Kidney (tissue), 14 donors: ENCODE results near the gene HSD17B4. TPM values are rescaled to one million over a fixed set of nuclear protein-coding genes. Genes with fewer than 3 reads are reported as not detected.
"Not testable (repeated sequence)": the region's sequence is repeated elsewhere in the genome, so short reads cannot be mapped to it uniquely, and the experiment has no call there.

Experiments used
- DNase-seq, 5 donors: peaks; one replicate each; pipeline ENCODE4 v3.0.0-alpha.2; 2013 to 2020
- FAIRE-seq: peaks from 2 replicates; lab custom pipeline; 2012; peaks lifted over from hg19 to GRCh38; lab: Jason Lieb, UNC
- H3K27ac ChIP-seq, 2 donors: one replicate each; pipeline ENCODE4 v1.7.0; 2013; ENCODE audit warnings: low read depth in 2 of 2, low read length in 2 of 2, inconsistent platforms in 1 of 2
- H3K27me3 ChIP-seq: one replicate; pipeline ENCODE4 v1.7.1; 2013; ENCODE audit warnings: low read length, inconsistent platforms; ENCODE audit not compliant: control insufficient read depth, insufficient read depth
- H3K36me3 ChIP-seq, 3 donors: one replicate each; pipeline versions ENCODE4 v1.7.0 to v1.7.1; 2013; ENCODE audit warnings: low read length in 3 of 3, control low read depth in 1 of 3, inconsistent platforms in 1 of 3; ENCODE audit not compliant: insufficient read depth in 3 of 3, control insufficient read depth in 2 of 3
- H3K4me1 ChIP-seq, 3 donors: one replicate each; pipeline versions ENCODE4 v1.7.0 to v1.7.1; 2013; ENCODE audit warnings: low read length in 3 of 3, inconsistent platforms in 1 of 3, low read depth in 1 of 3; ENCODE audit not compliant: control insufficient read depth in 2 of 3, insufficient read depth in 2 of 3
- H3K4me3 ChIP-seq, 3 donors: one replicate each; pipeline versions ENCODE4 v1.7.0 to v1.8.1; 2013; ENCODE audit warnings: low read length in 3 of 3, control low read depth in 1 of 3, inconsistent platforms in 1 of 3
- H3K9ac ChIP-seq, 3 donors: one replicate each; pipeline versions ENCODE4 v1.7.0 to v1.7.1; 2013; ENCODE audit warnings: low read length in 3 of 3, control low read depth in 1 of 3, inconsistent platforms in 1 of 3
- H3K9me3 ChIP-seq, 3 donors: one replicate each; pipeline versions ENCODE4 v1.7.0 to v1.7.1; 2013; ENCODE audit warnings: low read length in 3 of 3, control low read depth in 1 of 3, inconsistent platforms in 1 of 3; ENCODE audit not compliant: control insufficient read depth in 2 of 3, insufficient read depth in 1 of 3
- CTCF ChIP-seq: IDR thresholded peaks from 3 replicates; pipeline ENCODE4 v1.5.1; 2012; ENCODE audit warnings: mild to moderate bottlenecking, moderate library complexity, borderline replicate concordance; ENCODE audit not compliant: insufficient read depth; ENCODE audit errors: extremely low read depth
- intact Hi-C: fragments of 100-400 bp; cut with DNase I; formaldehyde crosslinking; loops from one replicate; pipeline ENCODE4 v1.11.1; 2022
- polyA plus RNA-seq: library from polyadenylated mRNA; stranded (reverse); fragments of 350-450 nt; fragmentation: Illumina TruSeq; extraction: RNeasy Lipid Tissue Mini Kit (QIAGEN cat#74804); gene quantifications from one replicate; pipeline ENCODE4 v1.2.3, GENCODE V29; 2014; ENCODE audit warnings: low read depth, low replicate concordance; ENCODE audit not compliant: insufficient read depth
- total RNA-seq: library from RNA; stranded (reverse); fragmentation: NEBNext Ultra II Directional; extraction: Animal tissue kit (Norgen Biotek cat#: 25700); gene quantifications from one replicate; pipeline ENCODE4 v1.2.1, GENCODE V29; 2021
- donor health status: control.
- donor health status: control.
- donor health status: control.
- donor health status: control.
- donor health status: control.
- donor health status: DM: yes; HTN: yes; CAD: no.
- donor health status: Normal renal cell carcinoma (clear cell type).

HSD17B4 gene
- total and polyA plus RNA-seq, 2 donors from 2014 or later: 202 to 212 TPM

DNA sequence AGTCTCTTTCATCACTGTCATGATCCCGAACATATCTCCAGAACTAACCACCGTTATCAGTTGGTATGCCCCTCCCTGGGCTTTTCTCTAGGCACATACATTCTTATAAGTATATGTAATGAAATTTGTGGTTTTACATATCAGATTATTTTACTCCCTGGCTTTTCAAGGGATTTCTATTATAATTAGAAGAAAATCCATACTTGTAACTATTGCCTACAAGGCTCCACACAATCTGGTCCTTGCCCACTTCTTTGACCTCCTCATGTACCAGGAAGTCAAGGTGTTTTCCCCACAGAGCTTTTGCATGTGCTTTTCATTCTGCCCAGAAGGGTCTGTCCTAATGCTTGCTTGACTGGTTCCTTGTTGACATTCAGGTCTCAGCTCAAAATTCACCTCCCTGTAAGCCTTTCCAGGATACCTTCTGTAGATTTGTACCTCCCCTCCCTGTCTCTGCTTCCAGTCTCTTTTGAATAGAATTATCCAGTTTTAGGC is 33.6 kb upstream of the HSD17B4 start:
- H3K36me3 ChIP-seq: no peaks in the 10 kb centered on the region
- DNase-seq: no peak
- intact Hi-C loops: no loop called here
- no peak for TF ChIP-seq CTCF
- H3K27ac ChIP-seq: no peak overlapping the region
- no peaks in the 10 kb centered on the region for H3K27me3 ChIP-seq
- no peak overlapping the region for H3K4me3 ChIP-seq
- no peak for FAIRE-seq
- H3K9me3 ChIP-seq: no peaks in the 10 kb centered on the region
- peaks cover 0 to 2% (median 0%) of the 10 kb centered on the region in 3 donors for H3K4me1 ChIP-seq
- no peak overlapping the region for H3K9ac ChIP-seq

DNA sequence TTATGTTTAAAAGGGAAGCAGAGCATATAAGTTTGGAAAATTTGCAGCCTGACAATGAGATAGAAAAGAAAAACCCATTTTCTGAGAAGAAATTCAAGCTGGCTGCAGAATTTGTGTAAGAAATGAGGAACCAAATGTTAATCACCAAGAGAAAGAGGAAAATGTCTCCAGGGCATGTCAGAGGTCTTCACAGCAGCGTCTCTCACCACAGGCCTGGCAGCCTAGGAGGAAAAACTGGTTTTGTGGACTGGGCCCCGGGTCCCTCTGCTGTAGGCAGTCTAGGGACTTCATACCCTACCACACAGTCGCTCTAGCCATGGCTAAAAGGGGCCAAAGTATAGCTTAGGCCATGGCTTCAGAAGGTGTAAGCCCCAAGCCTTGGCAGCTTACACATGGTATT is 32.1 kb upstream of the HSD17B4 start:
- FAIRE-seq (no peak), DNase-seq (no peak)
- Histone ChIP-seq H3K9me3 (no peaks in the 10 kb centered on the region), H3K36me3 (no peaks in the 10 kb centered on the region), H3K4me3 (no peak overlapping the region), H3K27ac (no peak overlapping the region), H3K27me3 (no peaks in the 10 kb centered on the region), H3K9ac (no peak overlapping the region), H3K4me1 (peaks cover 0 to 2% (median 0%) of the 10 kb centered on the region in 3 donors)
- TF ChIP-seq CTCF: no peak
- intact Hi-C loops: no loop called here

DNA sequence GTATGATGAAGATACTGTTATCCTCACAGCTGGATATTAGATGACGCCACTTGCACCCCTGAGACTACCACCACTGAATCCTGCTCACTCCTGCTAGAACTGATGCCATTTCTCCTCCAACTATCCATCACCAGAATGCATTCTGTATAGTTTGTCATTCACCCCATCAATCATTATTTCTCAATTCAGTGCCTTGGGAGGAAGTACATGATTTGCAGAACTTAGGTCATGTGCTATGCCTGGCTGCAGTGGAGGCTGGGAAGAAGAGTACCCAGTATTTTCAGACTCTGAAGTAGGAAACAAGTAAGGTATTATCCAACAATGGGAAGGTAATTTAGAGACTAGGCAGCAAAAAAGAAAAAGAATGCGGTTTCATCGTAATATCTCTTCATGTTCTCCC is 26.2 kb upstream of the HSD17B4 start:
- Histone ChIP-seq H3K4me1 (no peaks in the 10 kb centered on the region), H3K36me3 (no peaks in the 10 kb centered on the region), H3K27ac (no peak overlapping the region), H3K9me3 (no peaks in the 10 kb centered on the region), H3K4me3 (no peak overlapping the region), H3K27me3 (no peaks in the 10 kb centered on the region), H3K9ac (no peak overlapping the region)
- FAIRE-seq (no peak), DNase-seq (no peak)
- TF ChIP-seq CTCF: no peak
- intact Hi-C loops: no loop called here

GRCh38 chr5:119427060-119427459 is 25.2 kb upstream of the HSD17B4 start:
- no peaks in the 10 kb centered on the region for H3K4me1 ChIP-seq
- no peak for TF ChIP-seq CTCF
- FAIRE-seq (no peak), DNase-seq (no peak)
- H3K27me3 ChIP-seq: no peaks in the 10 kb centered on the region
- H3K9me3 ChIP-seq: no peaks in the 10 kb centered on the region
- intact Hi-C loops: no loop called here
- H3K4me3 ChIP-seq: no peak overlapping the region
- no peaks in the 10 kb centered on the region for H3K36me3 ChIP-seq
- H3K27ac ChIP-seq: no peak overlapping the region
- no peak overlapping the region for H3K9ac ChIP-seq

DNA sequence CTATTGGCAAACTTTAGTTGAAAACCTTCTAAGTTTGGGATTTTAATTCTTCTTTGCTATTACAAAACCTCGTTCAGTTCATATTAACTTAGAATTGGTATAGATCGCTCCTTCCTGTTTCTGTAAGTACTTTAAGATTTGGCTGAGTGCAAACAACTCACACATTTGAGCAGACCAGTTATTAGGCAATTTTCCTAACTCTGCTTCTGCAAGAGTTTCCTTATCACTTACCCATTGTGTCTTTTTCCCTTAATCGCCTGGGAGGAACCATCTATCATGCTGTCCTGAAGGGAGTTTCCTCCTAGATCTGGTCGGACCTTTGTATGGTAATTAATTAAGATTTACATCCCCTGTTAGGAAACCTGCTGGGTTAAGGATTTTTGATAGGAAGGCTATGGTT is 24.7 kb upstream of the HSD17B4 start:
- H3K27me3 ChIP-seq, H3K27ac ChIP-seq, H3K4me1 ChIP-seq, H3K36me3 ChIP-seq, FAIRE-seq, H3K4me3 ChIP-seq, H3K9me3 ChIP-seq, H3K9ac ChIP-seq, intact Hi-C loops: not testable (repeated sequence)
- DNase-seq: peak in 1 of 5 donors; percentile 34
